SH-SY5Y (cell line): ENCODE measurements around the gene MGAT5.

Source experiments
- GATA2 ChIP-seq: IDR thresholded peaks from 2 replicates; pipeline ENCODE4 v1.6.1; 2011; ENCODE audit warnings: mild to moderate bottlenecking, low read depth, low read length
- GATA3 ChIP-seq: IDR thresholded peaks from 2 replicates; pipeline ENCODE4 v1.6.1; 2011; ENCODE audit warnings: low read depth, mild to moderate bottlenecking, low read length, moderate library complexity

The MGAT5 gene

GRCh38 chr2:134351899-134352298 lies 98.0 kb downstream of the MGAT5 start:
- TF ChIP-seq GATA3 (no peak), GATA2 (no peak)

GRCh38 chr2:134352844-134353243 lies 99.0 kb downstream of the MGAT5 start:
- TF ChIP-seq GATA3 (no peak), GATA2 (no peak)

- TF ChIP-seq GATA2, result no peak
- no peak for TF ChIP-seq GATA3
These were observed 100.7 kb downstream of the MGAT5 start for GRCh38 chr2:134354611-134355010.

- TF ChIP-seq GATA2, result no peak
- no peak for TF ChIP-seq GATA3
These were observed 103.9 kb downstream of the MGAT5 start for GRCh38 chr2:134357814-134358213.

- TF ChIP-seq GATA3, result no peak
- peak; percentile 70 for TF ChIP-seq GATA2
These were observed 105.7 kb downstream of the MGAT5 start for GRCh38 chr2:134359367-134360081.

DNA sequence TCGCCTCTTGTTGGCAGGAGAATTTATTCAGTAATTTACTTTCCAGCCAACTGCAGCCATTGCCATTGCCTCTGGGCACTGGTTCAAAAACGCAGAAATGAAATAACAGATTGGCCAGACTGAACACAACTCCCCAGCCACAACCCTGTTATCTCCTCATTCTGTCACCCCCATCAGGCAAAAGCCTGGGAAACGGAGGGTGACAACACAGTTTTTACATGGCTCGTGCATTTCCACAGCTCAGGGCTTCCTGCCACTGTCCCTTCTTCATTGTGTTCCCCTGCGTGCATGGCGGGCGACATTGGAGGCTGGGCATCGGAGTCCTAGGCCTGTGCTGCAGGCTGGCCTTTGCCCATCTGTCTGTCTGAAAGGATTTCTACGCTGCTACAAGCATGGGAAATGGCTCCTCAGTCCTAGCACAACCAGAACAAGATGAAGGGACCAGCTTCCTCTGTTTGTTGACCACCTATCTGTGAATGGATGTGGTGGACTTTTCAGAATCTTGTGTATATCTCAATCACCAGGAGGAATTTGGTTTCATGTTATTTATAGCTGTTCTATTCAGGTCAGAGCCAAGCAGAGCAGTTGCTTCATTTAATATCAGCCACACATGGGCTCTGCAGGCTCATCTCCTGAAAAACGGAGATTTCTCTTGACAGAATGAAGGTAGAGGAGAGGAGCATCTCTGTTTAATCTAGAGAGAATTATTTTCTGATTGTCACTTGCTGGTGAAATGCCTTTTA lies 107.0 kb downstream of the MGAT5 start:
- TF ChIP-seq GATA2 (peak; percentile 80), GATA3 (no peak)

- TF ChIP-seq GATA2 (no peak), GATA3 (no peak)
These were observed 107.8 kb downstream of the MGAT5 start for GRCh38 chr2:134361648-134362047.

DNA sequence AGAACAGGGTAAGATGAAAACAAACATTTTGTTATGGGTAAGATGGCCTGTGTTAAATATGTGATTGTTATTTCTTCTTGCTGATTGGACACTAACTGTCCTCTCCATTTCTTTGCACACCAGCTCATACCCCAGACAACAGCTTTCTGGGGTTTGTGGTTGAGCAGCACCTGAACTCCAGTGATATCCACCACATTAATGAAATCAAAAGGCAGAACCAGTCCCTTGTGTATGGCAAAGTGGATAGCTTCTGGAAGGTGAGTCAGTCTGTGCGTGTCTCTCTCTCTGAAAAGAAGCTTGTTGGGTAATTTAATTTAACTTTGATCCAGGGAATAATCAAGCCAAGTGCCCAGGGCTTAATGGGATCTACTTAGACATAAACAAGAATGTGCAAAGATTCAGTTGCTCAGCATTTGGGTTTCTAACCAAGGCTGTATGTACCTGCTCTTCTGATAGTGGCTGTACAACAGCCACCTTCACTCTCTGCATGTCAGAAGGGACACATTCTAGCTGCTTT lies 108.3 kb downstream of the MGAT5 start:
- TF ChIP-seq GATA2, result no peak
- TF ChIP-seq GATA3, result no peak

DNA sequence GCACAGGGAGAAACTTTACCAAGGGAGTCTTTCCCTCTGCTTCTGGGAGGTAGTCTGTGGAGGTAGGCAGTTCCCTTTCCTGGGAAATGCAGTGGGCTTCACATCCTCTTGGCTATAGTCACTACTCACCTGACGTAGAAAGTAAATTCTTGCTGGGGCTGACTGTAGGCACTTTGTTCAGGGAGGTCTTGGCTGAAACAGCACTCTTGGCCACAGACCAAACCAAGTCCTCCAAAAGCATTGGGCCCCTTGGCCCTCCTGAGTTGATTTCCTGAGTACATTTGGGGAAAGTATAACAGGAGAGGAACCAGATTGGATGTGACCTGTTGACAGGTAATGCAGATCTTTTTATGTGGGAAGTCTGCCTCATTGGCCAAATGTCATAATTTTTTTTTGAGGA lies 108.9 kb downstream of the MGAT5 start:
- TF ChIP-seq GATA3 (no peak), GATA2 (no peak)

- TF ChIP-seq GATA2 (no peak), GATA3 (no peak)
These were observed 111.5 kb downstream of the MGAT5 start for GRCh38 chr2:134365356-134365755.

GRCh38 chr2:134366359-134366758 lies 112.5 kb downstream of the MGAT5 start:
- TF ChIP-seq GATA3 (no peak), GATA2 (no peak)

GRCh38 chr2:134367213-134367612 lies 113.3 kb downstream of the MGAT5 start:
- TF ChIP-seq GATA2, result no peak
- TF ChIP-seq GATA3, result no peak

DNA sequence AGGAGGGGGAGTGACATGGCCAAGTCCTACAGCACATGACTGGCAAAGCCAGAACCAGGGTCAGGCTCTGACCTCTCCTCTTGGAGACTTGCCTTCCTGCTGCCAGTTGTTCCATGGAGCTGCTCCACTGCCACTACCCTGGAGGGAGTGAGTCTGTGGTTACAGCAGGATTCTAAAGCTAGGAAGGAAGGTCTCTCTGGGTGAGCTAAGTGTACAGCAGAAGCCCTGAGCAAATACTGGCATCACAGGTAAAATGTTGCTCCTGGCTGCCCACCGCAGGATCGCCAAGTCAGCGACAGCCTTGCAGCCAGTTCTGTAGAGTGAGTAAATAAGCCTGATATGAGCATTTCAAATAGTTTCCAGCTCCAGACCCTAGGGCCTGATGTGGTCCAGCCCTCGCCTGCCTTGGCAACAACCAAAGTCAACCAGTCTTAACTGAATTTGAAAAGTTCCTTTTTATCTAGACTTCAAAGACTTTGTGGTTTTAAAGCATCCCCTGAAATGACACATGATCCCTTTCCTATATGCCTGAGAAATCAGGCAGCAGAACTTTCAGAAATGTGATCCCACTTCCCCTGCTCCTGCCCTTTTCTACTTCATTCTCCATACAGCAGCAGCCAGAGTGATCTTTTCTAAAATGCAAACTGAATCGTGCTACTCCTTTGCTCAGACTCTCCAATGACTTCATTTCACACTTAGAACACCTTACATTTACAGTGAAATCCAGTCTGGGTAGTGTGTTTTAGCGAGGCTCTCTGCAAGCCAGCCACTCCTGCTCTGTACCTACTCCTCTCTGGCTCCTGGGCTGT lies 114.3 kb downstream of the MGAT5 start:
- TF ChIP-seq GATA2, result no peak
- no peak for TF ChIP-seq GATA3

GRCh38 chr2:134369220-134369902 lies 115.5 kb downstream of the MGAT5 start:
- TF ChIP-seq GATA2 (no peak), GATA3 (no peak)
